Fibroblast of peridontal ligament (primary cell): ENCODE measurements around the gene MYADML2.
"Not testable (repeated sequence)": the region's sequence is repeated elsewhere in the genome, so short reads cannot be mapped to it uniquely, and the experiment has no call there.

Experiments used
- DNase-seq: peaks from one replicate; pipeline ENCODE4 v3.0.0-alpha.2; 2010; ENCODE audit errors: extremely low read depth

MYADML2 gene

DNA sequence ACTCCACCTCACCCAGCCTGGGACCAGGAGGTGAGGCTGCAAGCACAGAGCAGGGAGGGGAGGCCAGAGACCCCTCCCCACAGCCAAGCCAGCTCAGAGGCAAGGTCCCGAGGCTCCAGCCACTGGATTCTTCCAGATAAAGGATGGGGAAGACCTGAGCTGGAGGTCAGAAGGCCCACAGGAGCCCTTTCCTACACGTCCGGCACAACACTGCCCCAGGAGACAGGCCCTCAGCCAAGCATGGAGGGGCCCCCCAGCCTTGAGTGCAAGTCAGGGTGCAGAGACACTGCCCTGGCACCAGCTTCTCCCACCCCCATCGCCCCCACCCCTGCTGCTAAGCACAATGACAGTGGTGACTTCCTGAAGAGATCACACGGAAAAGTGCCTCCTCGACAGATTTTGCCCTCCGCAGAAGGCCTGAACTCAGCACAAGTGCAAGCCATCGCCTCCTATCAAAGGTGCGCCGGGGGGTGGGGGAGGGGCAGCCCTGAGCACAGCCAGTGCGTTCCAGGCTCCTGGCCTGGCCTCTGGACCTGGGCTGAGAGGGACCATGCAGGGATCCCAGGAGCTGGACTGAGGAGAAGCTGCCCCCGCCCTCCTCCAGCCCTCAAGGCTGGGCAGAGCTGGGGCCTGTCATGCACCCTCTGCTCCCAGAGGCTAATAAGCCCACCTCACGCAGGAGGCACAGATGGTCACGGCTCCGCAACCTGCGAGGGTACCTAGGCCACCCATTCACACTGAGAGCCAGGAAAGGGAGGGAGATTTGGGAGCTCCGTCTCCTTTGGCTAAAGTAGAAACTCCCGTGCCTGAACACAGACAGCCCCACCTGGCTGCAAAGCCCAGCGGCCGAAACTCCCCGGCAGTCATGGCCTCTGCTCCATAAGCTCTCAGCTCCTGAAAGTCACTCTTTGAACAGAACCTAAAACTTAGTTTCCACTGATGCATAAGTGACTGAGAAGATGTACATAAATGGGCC lies 22.2 kb downstream of the MYADML2 start:
- no peak for DNase-seq

DNA sequence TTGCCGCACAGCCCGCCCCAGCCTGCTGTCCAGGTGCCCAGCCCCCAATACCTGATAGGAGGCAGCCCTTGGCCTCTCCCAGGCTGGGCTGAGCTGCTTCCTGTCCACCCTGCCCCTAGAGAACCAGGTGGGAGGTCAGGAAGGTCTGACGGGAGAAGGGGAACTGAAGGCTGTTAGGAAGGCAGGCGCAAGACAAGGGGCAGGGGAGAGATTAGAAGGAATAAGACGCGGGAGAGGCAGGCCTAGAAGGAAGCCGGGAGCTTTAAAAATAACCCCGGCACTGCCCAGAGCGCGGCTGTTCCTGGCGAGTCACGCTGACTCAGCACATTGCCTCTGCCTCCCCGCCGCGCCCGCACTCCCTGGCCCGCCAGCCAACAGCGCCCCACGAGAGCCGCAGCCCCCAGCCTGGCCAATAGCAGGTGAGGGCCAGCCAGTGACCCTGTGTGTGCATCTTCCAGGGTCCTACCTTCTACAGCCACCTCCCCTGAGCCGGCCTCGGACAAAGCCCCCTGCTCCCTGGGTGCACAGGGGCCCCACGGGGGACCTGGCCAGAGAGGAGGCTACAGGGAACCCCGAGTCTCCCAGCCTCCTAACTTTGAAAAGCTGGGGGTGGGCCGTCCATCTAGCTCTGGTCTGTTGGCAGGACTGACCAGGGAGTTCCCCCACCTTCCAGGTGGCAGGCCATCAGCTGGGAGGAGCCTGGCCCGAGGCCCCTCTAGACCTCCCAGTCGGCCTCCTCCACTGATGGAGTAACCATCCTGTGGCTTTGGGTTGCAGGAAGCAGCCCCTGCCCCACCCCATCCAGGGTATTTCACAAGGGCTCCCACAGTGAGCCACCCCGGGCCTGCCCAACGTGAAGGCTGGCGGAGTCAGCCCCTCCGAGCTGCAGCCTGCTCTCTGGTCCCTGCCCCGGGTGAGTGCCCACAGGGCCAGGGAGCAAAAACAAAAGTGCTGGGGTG lies 23.5 kb downstream of the MYADML2 start:
- DNase-seq: peak; percentile 81

DNA sequence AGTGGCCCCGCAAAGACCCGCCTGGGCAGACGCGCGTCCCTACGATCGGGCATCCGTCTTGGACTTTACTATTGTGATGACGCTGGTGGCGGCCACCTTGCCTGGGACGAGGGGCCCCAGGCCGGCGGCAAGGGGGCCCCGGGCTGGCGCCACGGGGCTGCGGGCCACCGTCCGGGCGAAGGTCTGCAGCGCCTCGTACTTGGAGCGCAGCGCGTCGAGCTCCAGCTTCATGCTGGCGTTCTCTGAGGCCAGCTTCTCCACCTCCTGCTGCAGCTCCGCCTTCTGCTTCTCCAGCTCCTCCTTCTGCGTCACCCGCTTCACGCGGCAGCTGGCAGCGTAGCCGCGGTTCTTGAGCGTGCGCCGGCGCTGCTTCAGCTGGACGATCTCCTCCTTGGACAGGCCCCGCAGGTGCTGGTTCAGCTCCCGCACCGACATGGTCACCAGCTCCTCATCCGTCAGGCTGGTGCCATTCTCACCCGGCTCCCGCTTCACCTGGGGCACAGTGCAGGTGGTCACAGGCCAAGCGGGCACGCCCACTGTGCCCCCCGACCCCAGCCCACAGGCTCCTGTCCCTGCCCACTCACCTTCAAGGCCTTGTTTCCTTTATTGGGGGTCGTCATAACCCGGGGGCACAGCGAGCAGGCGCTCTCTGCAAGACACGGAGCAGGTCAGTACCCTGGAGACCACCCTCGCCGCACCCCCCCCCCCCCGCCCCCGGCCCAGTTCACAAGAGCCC lies 24.3 kb downstream of the MYADML2 start:
- no peak for DNase-seq

DNA sequence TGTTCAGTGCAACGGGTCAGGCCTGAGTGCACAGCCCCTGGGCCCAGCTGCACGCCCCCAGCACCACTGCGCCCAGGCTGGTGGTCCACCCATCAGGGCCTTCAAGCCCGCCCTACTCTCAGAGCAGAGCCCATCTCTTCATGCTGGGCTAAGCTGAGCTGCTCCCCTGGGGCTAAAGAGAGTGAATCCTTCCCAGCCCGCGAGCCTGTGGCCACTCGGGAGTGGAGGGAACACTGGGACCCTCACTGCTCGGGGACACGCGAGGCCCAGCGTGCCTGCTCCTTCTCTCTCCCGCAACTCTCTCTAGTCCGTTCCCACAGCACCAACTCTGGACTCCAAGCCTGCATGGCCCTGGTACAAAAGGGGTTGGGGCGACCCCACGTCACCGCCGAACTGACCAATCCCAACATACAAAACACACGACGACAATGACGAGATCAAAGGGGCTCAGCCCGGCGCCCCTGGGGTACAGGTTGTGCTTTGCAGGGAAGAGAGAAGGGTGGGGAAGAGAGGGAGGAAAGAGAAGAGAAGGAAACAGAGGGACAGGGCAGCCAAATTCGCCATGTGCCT lies 25.0 kb downstream of the MYADML2 start:
- DNase-seq: no peak

DNA sequence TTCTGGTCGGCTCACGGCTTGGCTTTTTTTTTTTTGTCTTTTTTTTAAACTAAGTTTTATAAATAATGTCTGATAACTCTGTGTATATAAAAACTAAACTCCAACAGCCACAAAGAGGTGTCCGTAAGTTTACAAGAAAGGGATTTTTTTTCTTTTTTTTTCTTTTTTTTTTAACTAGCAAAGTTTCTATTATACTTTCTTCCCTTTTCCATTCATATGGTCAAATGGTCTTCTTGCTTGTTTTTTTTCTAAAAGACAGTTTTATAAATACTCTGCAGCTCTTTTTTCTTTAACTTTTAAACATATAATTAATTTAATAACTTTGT lies 25.5 kb downstream of the MYADML2 start:
- DNase-seq: no peak

DNA sequence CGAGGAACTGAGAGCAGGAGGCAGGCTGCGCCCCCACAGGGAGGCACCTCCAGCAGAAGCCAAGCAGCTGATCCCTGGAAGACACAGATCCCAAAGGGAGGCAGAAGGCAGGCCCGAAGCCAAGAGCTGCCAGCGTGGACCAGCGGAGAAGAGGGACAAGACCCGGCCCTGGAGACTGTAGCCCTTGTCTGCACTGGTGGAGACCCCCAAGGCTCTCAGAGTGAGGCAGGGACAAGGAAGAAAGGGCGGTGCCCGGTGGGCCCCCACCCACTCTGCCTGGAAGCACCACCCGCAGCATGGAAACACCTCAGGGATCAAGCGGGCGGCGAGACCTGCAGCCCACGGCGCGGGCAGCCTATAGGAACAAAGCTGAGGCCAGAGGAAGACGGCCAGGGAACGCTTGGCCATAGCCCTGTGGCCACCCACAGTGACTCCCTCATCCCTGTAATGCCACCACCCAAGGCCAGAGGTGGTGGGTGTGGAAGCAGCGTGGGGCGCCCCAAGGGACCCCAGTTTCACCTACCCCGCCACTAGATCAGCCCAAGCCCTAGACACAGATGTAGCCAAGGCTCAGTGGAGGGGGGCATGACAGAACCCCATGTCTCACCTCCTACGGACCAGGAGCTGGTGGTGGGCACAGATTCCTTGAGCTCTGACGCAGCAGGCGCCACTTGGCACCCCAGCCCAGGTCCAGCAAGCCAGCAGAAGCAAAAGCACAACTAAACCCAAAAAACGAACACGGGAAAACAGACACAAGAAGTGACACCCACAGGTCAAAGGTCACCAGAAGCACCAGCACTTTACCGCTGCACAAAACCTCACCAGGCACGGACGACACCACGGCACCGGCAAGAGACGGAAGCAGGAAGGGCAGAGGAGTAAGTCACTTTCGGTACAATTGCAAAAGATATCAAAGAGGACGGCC lies 26.2 kb downstream of the MYADML2 start:
- no peak for DNase-seq

DNA sequence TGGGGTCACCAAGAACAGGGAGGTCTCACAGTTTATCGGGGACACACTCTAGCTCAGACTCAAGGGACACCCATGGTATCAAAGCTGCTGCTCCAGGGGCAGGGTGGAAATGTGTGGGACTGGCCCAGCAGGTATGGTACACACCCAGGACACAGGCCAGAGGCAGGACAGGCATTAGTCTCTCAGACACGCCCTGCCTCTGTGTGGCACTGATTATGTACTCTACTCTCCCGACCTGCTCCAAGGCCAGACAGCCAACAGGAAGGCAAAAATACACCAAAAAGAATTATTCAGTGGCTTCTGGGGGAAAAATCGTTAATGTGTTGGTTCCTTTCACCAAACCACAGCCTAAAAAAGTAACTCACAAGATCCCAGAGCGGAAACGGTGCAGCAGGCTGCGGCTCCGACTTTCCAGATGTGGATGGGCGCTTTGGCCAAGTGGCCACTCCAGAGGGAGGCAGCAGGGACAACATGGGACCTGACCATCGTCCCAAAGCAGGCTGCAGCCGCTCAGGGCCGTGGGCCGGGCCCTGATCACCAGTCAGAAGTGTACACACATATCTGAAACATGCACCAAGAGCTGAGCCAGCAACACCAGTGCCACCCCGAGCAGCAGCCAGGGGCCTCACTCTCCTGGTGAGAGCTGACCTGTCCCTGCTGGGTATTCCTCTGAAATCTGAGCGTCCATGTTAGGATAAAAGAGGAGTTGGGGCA lies 28.0 kb downstream of the MYADML2 start:
- no peak for DNase-seq

DNA sequence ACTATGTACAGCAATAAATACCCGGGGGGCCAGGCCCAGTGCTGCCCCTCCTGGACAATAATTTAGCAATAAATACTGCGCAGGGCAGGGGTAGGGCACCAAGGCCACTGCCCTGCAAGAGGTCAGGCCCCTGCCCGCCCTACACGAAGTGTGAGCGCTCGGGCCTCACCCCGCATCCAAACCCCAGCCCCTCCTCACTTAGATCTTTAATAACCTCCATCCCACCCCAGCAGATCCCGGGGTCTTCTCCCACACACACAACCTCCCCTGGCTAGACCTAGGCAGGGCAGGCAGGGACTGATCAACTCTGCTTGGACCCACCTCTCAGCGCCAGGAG lies 28.7 kb downstream of the MYADML2 start:
- DNase-seq: not testable (repeated sequence)

DNA sequence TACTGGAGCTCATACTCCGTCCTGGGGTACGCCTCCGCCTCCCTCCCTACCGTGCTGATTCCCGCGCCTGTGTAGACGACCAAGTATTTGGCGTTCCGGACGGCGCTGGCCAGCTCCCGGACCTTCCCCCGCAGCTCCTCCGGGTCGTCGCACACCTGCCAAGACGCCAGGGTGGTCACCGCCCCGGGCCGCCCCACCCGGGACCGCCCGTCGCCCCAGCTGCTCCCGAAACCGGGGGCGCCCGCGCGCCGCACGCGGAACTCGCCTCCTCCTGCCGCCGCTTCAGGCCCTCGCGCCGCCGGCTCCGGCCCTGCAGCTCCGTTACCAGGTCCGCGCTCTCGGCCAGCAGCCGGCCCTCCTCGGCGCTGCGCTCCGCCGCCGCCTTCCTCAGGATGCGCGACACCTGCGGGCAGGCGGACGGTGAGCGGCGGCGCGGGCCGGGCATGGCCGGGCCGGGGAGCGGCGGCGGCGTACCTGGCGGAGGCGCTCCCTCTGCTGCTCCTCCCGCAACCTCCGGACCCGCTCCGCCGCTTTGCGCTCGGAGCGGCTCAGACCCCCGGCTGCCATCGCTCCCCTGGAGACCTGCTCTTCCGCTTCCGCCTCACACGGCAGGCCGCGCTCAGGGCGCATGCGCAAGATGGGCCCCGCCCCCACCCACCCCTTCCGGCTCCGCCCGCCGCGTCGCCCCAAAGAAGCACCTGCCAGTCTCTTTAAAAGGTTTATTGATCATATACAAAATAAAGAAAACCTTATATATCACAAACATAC lies 29.3 kb downstream of the MYADML2 start, which contains the start of gene SIRT7:
Gene SIRT7, minus strand, starts transcription at position 612 of the 768 bp plus-strand sequence. Its CDS starts 45 bp downstream, at position 567.
- DNase-seq: peak; percentile 51

DNA sequence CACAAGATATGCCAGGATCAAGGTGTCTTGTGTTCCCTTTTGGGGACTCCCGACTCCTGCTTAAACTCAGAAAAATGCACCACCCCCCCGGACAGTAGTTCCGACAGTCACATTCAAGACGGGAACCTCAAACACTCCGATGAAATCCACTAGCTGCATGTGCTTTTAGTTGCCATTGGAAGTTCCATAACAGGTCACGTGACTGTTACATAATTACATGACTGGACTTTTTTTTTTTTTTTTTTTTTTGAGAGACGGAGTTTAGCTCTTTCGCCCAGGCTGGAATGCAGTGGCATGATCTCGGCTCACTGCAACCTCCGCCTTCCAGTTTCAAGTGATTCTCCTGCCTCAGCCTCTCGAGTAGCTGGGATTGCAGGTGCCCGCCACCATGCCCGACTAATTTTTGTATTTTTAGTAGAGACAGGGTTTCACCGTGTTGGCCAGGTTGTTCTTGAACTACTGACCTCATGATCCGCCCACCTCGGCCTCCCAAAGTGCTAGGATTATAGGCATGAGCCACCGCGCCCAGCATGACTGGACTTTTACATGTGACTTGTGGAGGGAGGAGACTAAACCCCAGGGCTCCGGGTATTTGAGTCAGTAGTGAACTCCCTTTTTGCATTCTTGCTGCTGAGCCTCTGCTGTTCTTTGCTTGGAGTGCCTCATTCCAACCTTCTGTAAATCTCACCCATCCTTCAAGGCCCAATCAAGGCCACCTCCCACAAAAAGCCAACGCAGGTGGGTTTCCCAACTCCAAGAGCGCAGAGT lies 30.6 kb downstream of the MYADML2 start:
- peak; percentile 69 for DNase-seq

DNA sequence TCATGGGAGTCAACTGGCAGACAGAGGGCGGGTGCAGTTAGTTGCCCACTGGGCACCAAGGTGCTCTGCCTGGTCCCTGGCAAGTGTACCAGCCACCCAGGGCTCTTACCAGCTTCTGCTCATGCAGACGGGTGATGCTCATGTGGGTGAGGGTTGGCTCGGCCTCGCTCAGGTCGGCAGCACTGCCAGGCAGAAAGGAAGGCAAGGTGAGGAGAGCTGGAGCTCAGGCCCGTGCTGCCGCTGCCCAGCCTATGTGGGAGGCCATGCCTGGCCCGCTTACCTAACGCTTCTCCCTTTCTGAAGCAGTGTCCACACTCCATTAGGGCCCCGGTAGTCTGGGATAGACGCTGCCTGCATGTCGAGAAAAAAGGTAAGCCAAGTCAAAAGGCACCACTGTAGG lies 31.7 kb downstream of the MYADML2 start:
- DNase-seq: no peak

DNA sequence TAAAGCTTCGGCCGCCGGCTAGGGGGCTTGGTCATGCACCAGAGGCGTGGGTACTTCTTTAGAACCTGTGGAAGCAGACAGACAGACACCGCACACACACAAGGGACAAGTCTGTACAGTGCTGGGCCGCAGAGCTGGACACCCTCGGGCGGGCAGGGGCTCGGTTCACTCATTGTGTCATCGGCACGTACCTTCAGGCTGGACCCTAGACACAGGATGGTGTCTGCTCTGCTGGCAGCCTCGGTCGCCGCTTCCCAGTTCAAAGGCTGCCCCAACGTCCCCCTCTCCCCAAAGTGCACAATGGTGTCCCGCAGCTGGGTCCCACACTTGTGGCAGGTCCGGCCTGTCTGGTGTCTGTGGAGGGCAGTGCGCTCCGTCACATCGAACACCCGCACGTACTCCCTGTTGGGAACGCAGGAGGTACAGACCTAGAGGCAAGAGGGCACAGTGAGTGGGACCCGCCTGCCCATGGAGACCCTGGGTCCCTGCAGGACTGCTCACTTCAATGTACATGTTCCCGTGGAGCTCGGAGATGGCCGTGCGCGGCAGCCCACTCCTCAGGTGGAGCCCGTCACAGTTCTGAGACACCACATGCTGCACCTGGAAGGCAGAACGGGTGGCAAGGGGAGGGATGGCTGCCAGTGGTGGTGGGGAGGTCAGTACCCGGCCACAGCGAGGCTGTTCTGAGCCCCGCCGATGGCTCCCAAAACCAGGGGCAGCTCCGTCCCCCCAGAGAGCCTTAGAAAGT lies 32.8 kb downstream of the MYADML2 start:
- DNase-seq: no peak

DNA sequence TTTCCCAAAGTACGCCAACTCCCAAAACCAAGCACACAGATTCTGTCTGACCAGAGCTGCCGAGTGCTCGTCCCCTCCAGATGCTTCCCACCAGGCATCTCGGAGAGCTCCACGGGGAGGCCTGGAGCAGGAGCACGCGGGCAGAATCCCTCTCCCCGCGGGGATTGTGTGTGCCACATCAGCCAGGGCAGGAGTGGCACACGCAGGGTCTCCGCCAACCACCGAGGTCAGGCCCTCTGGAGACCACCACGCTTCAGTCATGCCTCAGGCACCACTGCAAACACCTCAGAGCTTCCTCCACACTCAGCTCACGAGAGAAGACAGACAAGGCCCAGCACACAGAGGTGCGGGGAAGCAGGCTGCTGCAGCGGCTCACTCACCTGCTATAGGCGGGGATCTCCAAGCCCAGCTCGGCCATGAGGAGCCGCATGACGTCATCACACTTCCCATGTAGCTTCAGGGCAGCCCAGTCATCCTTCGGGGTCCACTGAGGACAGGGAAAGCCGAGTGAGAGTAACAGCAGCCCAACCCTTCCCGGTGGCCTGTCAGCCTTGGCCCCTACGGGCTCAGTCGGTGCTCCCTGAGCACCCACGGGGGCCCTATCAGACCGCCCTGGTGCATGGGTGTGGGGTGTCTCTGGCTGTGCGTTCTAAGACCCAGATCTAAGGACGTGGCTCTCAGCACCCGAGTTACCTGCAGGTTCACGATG lies 33.5 kb downstream of the MYADML2 start:
- DNase-seq: no peak

DNA sequence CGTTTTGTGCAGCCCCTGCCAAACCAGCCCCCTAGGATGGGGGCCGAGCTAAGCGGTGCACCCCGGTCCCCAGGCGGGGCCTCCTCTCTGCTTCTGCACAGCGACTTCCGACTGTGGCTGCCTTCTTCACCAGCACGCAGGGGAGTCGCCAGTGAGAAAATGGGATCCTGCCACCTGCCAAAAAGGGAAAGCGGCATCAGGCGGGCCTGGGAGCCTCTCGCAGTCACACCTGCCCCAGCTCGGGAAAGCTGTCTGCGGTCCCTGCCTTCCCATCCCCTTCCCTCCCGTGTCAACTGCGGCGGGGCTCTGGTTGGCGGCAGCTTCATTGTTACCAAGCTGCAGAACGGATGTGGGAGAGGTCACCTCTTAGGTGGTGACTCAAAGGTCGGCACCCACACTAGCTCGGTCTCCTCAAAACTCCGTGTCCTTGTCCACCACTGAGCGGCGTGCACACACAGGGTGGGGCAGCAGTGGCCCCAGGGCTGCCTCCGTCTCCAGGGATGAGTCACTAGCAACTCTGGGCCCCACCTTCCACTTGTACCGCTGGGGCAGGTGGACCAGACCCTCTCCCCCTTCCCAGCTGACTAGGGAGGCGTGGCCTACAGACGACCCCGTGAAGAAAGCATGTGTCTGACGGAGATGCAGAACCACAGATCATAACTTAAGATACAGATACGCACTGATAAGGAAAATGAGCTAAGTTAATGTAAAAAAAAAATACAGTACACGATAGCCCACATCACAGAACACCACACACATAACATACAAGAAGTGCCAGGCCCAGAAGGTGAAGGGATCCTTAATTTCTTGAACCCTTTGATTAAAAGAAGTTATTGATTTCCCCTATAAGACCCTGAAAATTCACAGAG lies 34.4 kb downstream of the MYADML2 start:
- no peak for DNase-seq

DNA sequence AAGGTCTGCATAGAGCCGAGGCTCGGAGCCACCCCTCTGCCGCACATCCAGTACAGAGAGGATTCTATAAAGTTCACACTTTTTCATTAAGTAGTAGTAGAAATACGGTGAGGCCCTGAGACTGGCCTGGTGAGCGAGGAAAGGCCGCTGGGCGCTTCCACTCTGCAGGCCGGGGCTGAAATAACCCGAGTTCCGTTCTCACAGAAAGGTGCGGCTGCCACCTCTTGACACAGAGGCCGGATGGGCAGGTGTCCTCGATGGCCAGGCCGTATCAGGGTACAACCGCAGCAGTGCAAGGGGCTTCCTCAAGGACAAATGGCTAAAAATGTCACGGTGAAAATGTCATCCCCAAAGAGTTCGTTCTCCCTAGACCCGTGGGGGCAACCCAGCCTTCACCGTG lies 35.1 kb downstream of the MYADML2 start:
- DNase-seq: no peak
